Measurements from ENCODE around the gene RCAN2.

Gene RCAN2

DNA sequence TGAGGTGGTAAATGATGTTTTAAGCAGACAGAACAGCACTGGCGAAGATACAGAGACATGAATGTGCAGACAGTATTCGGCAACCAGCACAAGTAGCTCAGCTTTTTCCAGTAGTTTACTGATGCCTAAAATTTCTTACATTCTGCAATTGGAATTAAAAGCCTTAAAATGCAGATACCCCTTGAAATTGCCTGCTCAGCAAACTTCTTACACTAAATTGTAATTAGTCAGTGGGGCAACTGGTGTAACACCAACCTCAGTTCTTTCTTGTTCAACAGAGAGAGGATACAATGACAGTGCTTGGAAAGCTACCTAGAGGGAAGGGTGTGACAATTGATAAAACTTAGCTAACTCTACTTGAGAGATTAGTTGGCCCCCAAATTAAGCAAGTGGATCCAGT is 199.4 kb downstream of the RCAN2 start:
- no peak for TF ChIP-seq CTCF (conservative IDR thresholded peaks at IDR 0.05; ENCODE audit: low read length)
- no peak overlapping the region for H3K4me3 ChIP-seq (ENCODE audit: low read length)
- no peak for DNase-seq (ENCODE audit: low read depth)

GRCh38 chr6:46291275-46291633 is 200.0 kb downstream of the RCAN2 start:
- H3K4me3 ChIP-seq (ENCODE audit: low read length): no peak overlapping the region
- DNase-seq (ENCODE audit: low read depth): no peak
- no peak for TF ChIP-seq CTCF (conservative IDR thresholded peaks at IDR 0.05; ENCODE audit: low read length)

DNA sequence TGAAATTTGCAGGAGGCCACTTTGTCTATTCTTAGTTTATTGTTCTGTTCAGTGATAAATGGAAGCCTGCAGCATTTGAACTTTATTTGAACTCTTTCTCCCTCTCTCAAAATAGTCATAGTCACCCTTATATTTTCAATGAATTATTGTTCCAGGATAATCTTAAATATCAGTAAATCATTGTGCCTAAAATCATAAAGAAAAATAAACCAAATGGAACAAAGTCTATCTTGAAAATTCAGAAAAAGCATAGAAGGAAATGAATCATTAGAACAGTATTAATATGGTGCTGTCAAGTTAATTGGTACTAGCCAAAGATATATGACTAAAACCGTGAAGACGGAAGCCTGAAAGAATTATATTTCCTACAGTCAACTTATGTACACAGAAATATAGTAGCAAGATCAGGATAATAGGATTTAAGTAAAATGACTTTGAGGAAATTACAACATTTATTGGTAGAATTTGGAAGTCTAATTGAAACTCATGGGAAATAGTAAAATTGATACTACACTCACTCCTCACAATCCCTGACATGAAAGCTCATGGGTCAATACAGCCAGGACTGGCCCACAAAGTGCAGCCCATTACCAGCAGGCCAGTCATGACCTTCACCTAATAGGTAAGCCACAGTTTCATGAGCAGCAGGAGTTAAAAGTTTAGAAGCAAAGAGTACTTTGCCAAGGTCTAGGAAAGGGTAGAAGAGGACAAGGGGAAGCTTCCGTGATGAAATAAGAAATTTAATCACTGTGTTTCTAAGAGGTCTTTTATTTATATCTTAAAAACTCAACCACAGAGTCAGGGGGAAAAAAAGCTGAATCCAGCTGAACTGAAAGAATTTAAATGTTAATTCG is 200.6 kb downstream of the RCAN2 start:
- no peak for DNase-seq (ENCODE audit: low read depth)
- TF ChIP-seq CTCF (conservative IDR thresholded peaks at IDR 0.05; ENCODE audit: low read length): no peak
- H3K4me3 ChIP-seq (ENCODE audit: low read length): no peak overlapping the region

DNA sequence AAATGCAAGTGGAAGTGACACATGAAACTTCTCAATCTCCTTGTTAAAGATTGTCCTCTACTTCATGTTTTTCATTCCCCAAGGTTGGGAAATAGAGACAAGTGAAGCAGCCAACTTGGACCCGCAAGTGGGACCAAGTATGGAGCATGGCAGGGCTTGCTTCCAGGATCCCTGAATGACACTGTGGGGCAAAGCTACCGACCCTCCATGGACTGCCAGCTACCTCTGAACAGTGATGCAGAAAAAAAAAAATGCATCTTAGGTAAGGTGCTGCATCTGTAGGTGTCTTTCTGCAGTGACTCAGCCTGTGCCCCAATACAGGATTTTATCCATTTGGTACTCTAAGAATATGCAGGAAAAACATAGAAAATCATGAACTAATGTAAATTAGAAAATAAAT is 201.4 kb downstream of the RCAN2 start:
- no peak overlapping the region for H3K4me3 ChIP-seq (ENCODE audit: low read length)
- TF ChIP-seq CTCF (conservative IDR thresholded peaks at IDR 0.05; ENCODE audit: low read length): no peak
- DNase-seq (ENCODE audit: low read depth): no peak

GRCh38 chr6:46288835-46289234 is 202.4 kb downstream of the RCAN2 start:
- H3K4me3 ChIP-seq (ENCODE audit: low read length): no peak overlapping the region
- no peak for TF ChIP-seq CTCF (conservative IDR thresholded peaks at IDR 0.05; ENCODE audit: low read length)
- no peak for DNase-seq (ENCODE audit: low read depth)

DNA sequence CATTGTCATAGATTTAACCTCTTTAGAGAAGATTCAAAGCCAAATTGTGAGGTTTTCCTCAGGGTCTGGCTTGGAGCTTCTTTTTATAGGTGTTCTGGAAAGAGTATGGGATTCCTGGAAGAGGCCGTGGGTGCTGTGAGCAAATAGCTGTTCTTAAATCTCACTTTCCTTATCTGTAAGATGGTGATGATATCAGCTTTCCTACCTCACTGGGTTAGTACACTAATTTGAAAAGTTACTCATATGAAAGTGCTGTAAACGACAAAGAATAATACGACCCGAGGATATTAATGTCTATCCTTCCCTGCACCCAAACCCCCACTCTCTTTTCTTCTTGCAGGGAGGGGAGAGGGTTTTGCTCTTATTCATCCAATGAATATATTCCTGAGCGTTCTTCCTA is 203.6 kb downstream of the RCAN2 start:
- no peak for TF ChIP-seq CTCF (conservative IDR thresholded peaks at IDR 0.05; ENCODE audit: low read length)
- no peak for DNase-seq (ENCODE audit: low read depth)
- no peak overlapping the region for H3K4me3 ChIP-seq (ENCODE audit: low read length)

GRCh38 chr6:46287043-46287442 is 204.2 kb downstream of the RCAN2 start:
- H3K4me3 ChIP-seq (ENCODE audit: low read length): no peak overlapping the region
- TF ChIP-seq CTCF (conservative IDR thresholded peaks at IDR 0.05; ENCODE audit: low read length): no peak
- DNase-seq (ENCODE audit: low read depth): no peak

Measured in AG10803 (cell line).